GM18951 (cell line): ENCODE results near the gene SLC34A3.

Experiments used
- POLR2A ChIP-seq: IDR thresholded peaks from 4 replicates; pipeline ENCODE4 v1.6.1; 2011; ENCODE audit warnings: mild to moderate bottlenecking; ENCODE audit not compliant: insufficient read length, insufficient read depth; ENCODE audit errors: extremely low read depth
- in situ Hi-C: fragments of 300-500 bp; cut with MboI; formaldehyde crosslinking; loops from one replicate; pipeline ENCODE4 v1.12.0; 2022; ENCODE audit warnings: low sequenced_read_pairs, mixed read lengths, inconsistent platforms; ENCODE audit not compliant: unreplicated experiment

The SLC34A3 gene

GRCh38 chr9:137190315-137190856, 40.3 kb upstream of the SLC34A3 start:
- in situ Hi-C loops, result no loop called here
- TF ChIP-seq POLR2A, result no peak

GRCh38 chr9:137191245-137191644, 39.5 kb upstream of the SLC34A3 start:
- in situ Hi-C loops, result no loop called here
- no peak for TF ChIP-seq POLR2A

- TF ChIP-seq POLR2A, result no peak
Observed at GRCh38 chr9:137191691-137192447, 38.8 kb upstream of the SLC34A3 start.

GRCh38 chr9:137192448-137192780, 38.3 kb upstream of the SLC34A3 start:
- no peak for TF ChIP-seq POLR2A
- in situ Hi-C loops, result no loop called here

More at GRCh38 chr9:137191691-137192447, 38.8 kb upstream of the SLC34A3 start:
- in situ Hi-C loops, result no loop called here

GRCh38 chr9:137192859-137193258, 37.8 kb upstream of the SLC34A3 start:
- TF ChIP-seq POLR2A, result no peak
- in situ Hi-C loops, result no loop called here

GRCh38 chr9:137193771-137194170, 36.9 kb upstream of the SLC34A3 start:
- in situ Hi-C loops, result no loop called here
- no peak for TF ChIP-seq POLR2A

- in situ Hi-C loops, result no loop called here
- no peak for TF ChIP-seq POLR2A
Observed at GRCh38 chr9:137194388-137194787, 36.3 kb upstream of the SLC34A3 start.

- no peak for TF ChIP-seq POLR2A
- in situ Hi-C loops, result no loop called here
Observed at GRCh38 chr9:137194909-137195308, 35.8 kb upstream of the SLC34A3 start.

- no peak for TF ChIP-seq POLR2A
Observed at GRCh38 chr9:137195525-137196220, 35.0 kb upstream of the SLC34A3 start.

GRCh38 chr9:137198051-137198901, 32.4 kb upstream of the SLC34A3 start:
- in situ Hi-C loops, result no loop called here
- no peak for TF ChIP-seq POLR2A

More at GRCh38 chr9:137195525-137196220, 35.0 kb upstream of the SLC34A3 start:
- in situ Hi-C loops, result no loop called here

GRCh38 chr9:137198902-137199283, 31.8 kb upstream of the SLC34A3 start:
- in situ Hi-C loops, result no loop called here
- no peak for TF ChIP-seq POLR2A

GRCh38 chr9:137199411-137200121, 31.1 kb upstream of the SLC34A3 start:
- TF ChIP-seq POLR2A, result no peak
- in situ Hi-C loops, result no loop called here

- in situ Hi-C loops, result no loop called here
- TF ChIP-seq POLR2A, result peak; percentile 97
Observed at GRCh38 chr9:137200311-137201204, 30.1 kb upstream of the SLC34A3 start, which contains the start of gene TPRN. TSS of gene TPRN (minus strand) at chr9:137200741. CDS start at chr9:137200711, 30 bp downstream.
